H1 (cell line): ENCODE data around the gene RNPEPL1. TPM values are rescaled to one million over a fixed set of nuclear protein-coding genes. Genes with fewer than 3 reads are reported as not detected.

Experiments
- CTCF ChIA-PET: fragments of 300-600 bp; sonication (Branson Sonifier 250); formaldehyde crosslinking; loops from one replicate; lab custom pipeline; 2021; ENCODE audit not compliant: partially characterized antibody; lab: Charles Lee
- POLR2A ChIA-PET: fragments of 300-600 bp; sonication (Branson Sonifier 250); formaldehyde crosslinking; loops from one replicate; lab custom pipeline; 2021; ENCODE audit warnings: inconsistent platforms; ENCODE audit not compliant: partially characterized antibody; lab: Charles Lee
- DNase-seq, 2 experiments: peaks; one replicate each; pipeline versions ENCODE4 v3.0.0 to v3.0.0-alpha.2; 2010 to 2022; ENCODE audit warnings: low spot score in 2 of 2, low read depth in 1 of 2, mixed read lengths in 1 of 2
- FAIRE-seq: peaks from 2 replicates; lab custom pipeline; 2011; peaks lifted over from hg19 to GRCh38; lab: Jason Lieb, UNC
- H2AFZ ChIP-seq: 2 replicates; pipeline ENCODE4 v1.8.1; 2012; ENCODE audit warnings: low read length, inconsistent platforms
- H2AK5ac ChIP-seq: 2 replicates; pipeline ENCODE4 v1.6.1; 2013; ENCODE audit warnings: low read depth, low read length
- H2BK120ac ChIP-seq: replicated peaks from 2 replicates; pipeline ENCODE3; 2013; ENCODE audit warnings: low read depth, low read length, inconsistent platforms
- H2BK12ac ChIP-seq: 2 replicates; pipeline ENCODE4 v1.6.1; 2013; ENCODE audit warnings: low read depth, low read length
- H2BK15ac ChIP-seq: 2 replicates; pipeline ENCODE4 v1.6.1; 2013; ENCODE audit warnings: low read length
- H2BK20ac ChIP-seq: 2 replicates; pipeline ENCODE4 v1.6.1; 2013; ENCODE audit warnings: low read length
- H2BK5ac ChIP-seq: 2 replicates; pipeline ENCODE4 v1.6.1; 2013; ENCODE audit warnings: low read depth, low read length
- H3K14ac ChIP-seq: 2 replicates; pipeline ENCODE4 v1.6.1; 2013; ENCODE audit warnings: inconsistent platforms; ENCODE audit not compliant: insufficient read length
- H3K18ac ChIP-seq: 2 replicates; pipeline ENCODE4 v1.6.1; 2013; ENCODE audit warnings: low read length; ENCODE audit errors: extremely low read depth
- H3K23ac ChIP-seq: 2 replicates; pipeline ENCODE4 v1.6.1; 2013; ENCODE audit warnings: inconsistent platforms; ENCODE audit not compliant: insufficient read length
- H3K23me2 ChIP-seq: 2 replicates; pipeline ENCODE4 v1.6.1; 2013; ENCODE audit warnings: low read depth, low read length
- H3K27ac ChIP-seq: 2 replicates; pipeline ENCODE4 v1.6.1; 2011; ENCODE audit warnings: low read depth, low read length, inconsistent platforms
- H3K27me3 ChIP-seq, 4 experiments: replicated peaks in 1 of 4; 1 replicate in 1 of 4; 2 replicates in 3 of 4; pipeline versions ENCODE4 v1.6.1 to v1.8.1; 2011 to 2013; ENCODE audit warnings: low read length in 3 of 4, mild to moderate bottlenecking in 3 of 4, inconsistent platforms in 2 of 4, mixed read lengths in 2 of 4, moderate library complexity in 1 of 4; ENCODE audit not compliant: control insufficient read depth in 3 of 4, insufficient read depth in 3 of 4; ENCODE audit errors: extremely low read depth in 1 of 4
- H3K36me3 ChIP-seq, 4 experiments: 2 replicates each; pipeline versions ENCODE4 v1.6.1 to v1.8.1; 2011 to 2013; ENCODE audit warnings: mild to moderate bottlenecking in 4 of 4, low read length in 3 of 4, moderate library complexity in 2 of 4, control low read depth in 1 of 4, inconsistent platforms in 1 of 4; ENCODE audit not compliant: insufficient read depth in 4 of 4, control insufficient read depth in 2 of 4
- H3K4ac ChIP-seq: replicated peaks from 2 replicates; pipeline ENCODE3; 2013; ENCODE audit warnings: low read length, low read depth, mixed read lengths, inconsistent platforms; ENCODE audit not compliant: insufficient read length
- H3K4me1 ChIP-seq, 4 experiments: replicated peaks in 1 of 4; 1 replicate in 1 of 4; 2 replicates in 3 of 4; pipeline versions ENCODE4 v1.6.1 to v1.8.1; 2011 to 2013; ENCODE audit warnings: low read length in 3 of 4, inconsistent platforms in 2 of 4, mixed read lengths in 1 of 4; ENCODE audit not compliant: insufficient read depth in 4 of 4, control insufficient read depth in 3 of 4
- H3K4me2 ChIP-seq, 2 experiments: 2 replicates each; pipeline versions ENCODE4 v1.6.1 to v1.8.1; 2011 to 2013; ENCODE audit warnings: low read depth in 2 of 2, low read length in 2 of 2, control low read depth in 1 of 2, inconsistent platforms in 1 of 2, mild to moderate bottlenecking in 1 of 2; ENCODE audit not compliant: insufficient read depth in 1 of 2
- H3K4me3 ChIP-seq, 4 experiments: fragments of 200-600, 300-600 bp in 1 of 4; sonication (generic), shearing (Covaris generic), sonication (Bioruptor Twin) in 1 of 4; 2 replicates each; pipeline versions ENCODE4 v1.5.1 to v1.8.1; 2011 to 2016; ENCODE audit warnings: low read length in 4 of 4, low read depth in 3 of 4, control low read depth in 2 of 4, inconsistent platforms in 2 of 4, mild to moderate bottlenecking in 2 of 4, mixed read lengths in 1 of 4, moderate library complexity in 1 of 4; ENCODE audit not compliant: insufficient read depth in 2 of 4; ENCODE audit errors: extremely low read depth in 1 of 4
- H3K56ac ChIP-seq: replicated peaks from 2 replicates; pipeline ENCODE3; 2013; ENCODE audit warnings: low read depth, mild to moderate bottlenecking, mixed read lengths, low read length, inconsistent platforms; ENCODE audit not compliant: insufficient read length
- H3K79me1 ChIP-seq: 2 replicates; pipeline ENCODE4 v1.6.1; 2013; ENCODE audit warnings: low read depth, low read length, control low read depth
- H3K79me2 ChIP-seq, 2 experiments: 2 replicates each; pipeline versions ENCODE4 v1.6.1 to v1.8.1; 2012 to 2013; ENCODE audit warnings: low read length in 2 of 2, mild to moderate bottlenecking in 2 of 2, inconsistent platforms in 1 of 2; ENCODE audit not compliant: insufficient read depth in 2 of 2, control insufficient read depth in 1 of 2
- H3K9ac ChIP-seq, 4 experiments: replicated peaks in 1 of 4; 1 replicate in 1 of 4; 2 replicates in 3 of 4; pipeline versions ENCODE4 v1.6.1 to v1.8.1; 2011 to 2013; ENCODE audit warnings: low read depth in 3 of 4, low read length in 3 of 4, control low read depth in 2 of 4, mild to moderate bottlenecking in 2 of 4, moderate library complexity in 2 of 4, inconsistent platforms in 1 of 4; ENCODE audit errors: extremely low read depth in 1 of 4
- H3K9me3 ChIP-seq, 2 experiments: 2 replicates each; pipeline versions ENCODE4 v1.6.1 to v1.8.1; 2012 to 2013; ENCODE audit warnings: mild to moderate bottlenecking in 2 of 2, moderate library complexity in 2 of 2, control low read depth in 1 of 2, inconsistent platforms in 1 of 2, low read depth in 1 of 2, low read length in 1 of 2, mixed read lengths in 1 of 2; ENCODE audit not compliant: insufficient read depth in 2 of 2
- H4K20me1 ChIP-seq, 2 experiments: replicated peaks in 1 of 2; 2 replicates each; pipeline versions ENCODE3 to v1.8.1; 2011 to 2013; ENCODE audit warnings: inconsistent platforms in 2 of 2, low read length in 2 of 2, mild to moderate bottlenecking in 1 of 2; ENCODE audit not compliant: insufficient read depth in 2 of 2, control insufficient read depth in 1 of 2
- H4K5ac ChIP-seq: 2 replicates; pipeline ENCODE4 v1.6.1; 2013; ENCODE audit warnings: low read length, low read depth, mixed read lengths, inconsistent platforms; ENCODE audit not compliant: insufficient read length
- H4K8ac ChIP-seq: 2 replicates; pipeline ENCODE4 v1.8.0; 2013; ENCODE audit warnings: mild to moderate bottlenecking, moderate library complexity, low read length, inconsistent platforms; ENCODE audit not compliant: insufficient read depth; ENCODE audit errors: extremely low read depth
- H4K91ac ChIP-seq: replicated peaks from 2 replicates; pipeline ENCODE3; 2013; ENCODE audit warnings: low read length, mixed read lengths, inconsistent platforms; ENCODE audit not compliant: insufficient read length
- ASH2L ChIP-seq: fragments of 200-600, 300-600 bp; sonication (generic); IDR thresholded peaks from one replicate; pipeline ENCODE4 v1.7.1; 2017; ENCODE audit warnings: low read length
- CHD2 ChIP-seq: IDR thresholded peaks from 2 replicates; pipeline ENCODE4 v1.6.1; 2012; ENCODE audit warnings: low read length, improper control_type of control experiment
- E2F6 ChIP-seq: IDR thresholded peaks from 2 replicates; pipeline ENCODE4 v1.6.1; 2012; ENCODE audit warnings: inconsistent platforms
- MAFK ChIP-seq: IDR thresholded peaks from 2 replicates; pipeline ENCODE4 v1.6.1; 2012; ENCODE audit warnings: low read depth, mild to moderate bottlenecking, improper control_type of control experiment, low read length
- SUZ12 ChIP-seq: fragments of 200-600 bp; sonication (generic); IDR thresholded peaks from 2 replicates; pipeline ENCODE4 v1.6.1; 2012; ENCODE audit warnings: mild to moderate bottlenecking, inconsistent platforms, low read length, moderate library complexity, mixed read lengths
- TCF12 ChIP-seq: IDR thresholded peaks from 2 replicates; pipeline ENCODE4 v1.6.1; 2011; ENCODE audit warnings: low read depth, mild to moderate bottlenecking, low read length
- USF2 ChIP-seq: IDR thresholded peaks from 2 replicates; pipeline ENCODE4 v1.6.1; 2011; ENCODE audit warnings: low read length, improper control_type of control experiment
- WGBS, 2 experiments: shearing (Covaris generic) in 1 of 2; methylation state at CpG; one replicate each; pipeline versions ENCODE4 v1.1.6 to v1.1.7; 2013 to 2015; ENCODE audit warnings: low lambda C conversion rate in 2 of 2, mixed read lengths in 2 of 2, inconsistent platforms in 1 of 2, low coverage in 1 of 2, missing lambda C conversion rate in 1 of 2; ENCODE audit not compliant: insufficient replicate concordance in 2 of 2, insufficient coverage in 1 of 2, insufficient read length in 1 of 2; ENCODE audit errors: extremely low coverage in 1 of 2, missing lambda C conversion rate in 1 of 2; 5-methylcytosine and 5-hydroxymethylcytosine counted together
- polyA plus RNA-seq, 7 experiments: library from polyadenylated mRNA; depleted of rRNA in 3 of 7; stranded (reverse) in 5 of 7; unstranded in 2 of 7; fragments of >200 nt in 5 of 7; fragments of 200-250 nt in 2 of 7; gene quantifications; 1 replicate in 5 of 7; 2 replicates in 1 of 7; 4 replicates in 1 of 7; pipeline versions ENCODE4 v1.2.1 to v1.2.3, GENCODE V29; 2011 to 2013; ENCODE audit warnings: missing spikeins in 2 of 7, mixed read lengths in 2 of 7
- total RNA-seq: library from RNA; stranded (reverse); fragmentation: NEBNext Ultra II Directional; extraction: Animal tissue kit (Norgen Biotek cat#: 25700); gene quantifications from 2 replicates; pipeline ENCODE4 v1.2.1, GENCODE V29; 2021

The RNPEPL1 gene
- total and polyA plus RNA-seq, 2 of the 8 experiments (the other 6 are each of a cell fraction or from before 2014, with no cell fraction given) = 9.0 to 11.3 TPM

GRCh38 chr2:240601061-240601830, 33.0 kb downstream of the RNPEPL1 start:
- H3K14ac ChIP-seq = no peak overlapping the region
- WGBS, 2 experiments = 85% methylated on average over 20 of the region's 20 CpGs; no CpG with 5 or more reads in 1 of the 2 experiments
- no peak overlapping the region for H3K4me2 ChIP-seq
- TF ChIP-seq USF2 (no peak), ASH2L (no peak), SUZ12 (no peak), MAFK (no peak), CHD2 (no peak), E2F6 (no peak), TCF12 (no peak)
- no peaks in the 10 kb centered on the region for H3K9me3 ChIP-seq
- POLR2A ChIA-PET = interaction anchor here (0.8 kb wide), 1 partner anchor 32 kb away, joined by 3 read pairs; no protein-coding TSS in a partner anchor
- no peak overlapping the region; a peak in 1 of 7 replicates for H3K9ac ChIP-seq
- no peak overlapping the region for H3K4me3 ChIP-seq
- H3K79me1 ChIP-seq = no peaks in the 10 kb centered on the region
- H3K23ac ChIP-seq = no peak overlapping the region
- H2BK5ac ChIP-seq = no peak overlapping the region
- H2BK120ac ChIP-seq = no peak overlapping the region
- no peak overlapping the region for H3K18ac ChIP-seq
- H3K27ac ChIP-seq = no peak overlapping the region
- no peak overlapping the region for H2AFZ ChIP-seq
- no peak overlapping the region for H2BK20ac ChIP-seq
- H3K4ac ChIP-seq = no peak overlapping the region
- H3K36me3 ChIP-seq = peaks cover 0 to 8% (median 5%) of the 10 kb centered on the region in 4 experiments; a peak in 4 of 8 replicates
- DNase-seq (no peak), FAIRE-seq (no peak)
- CTCF ChIA-PET = interaction anchor here (1.1 kb wide), 2 partner anchors 8 to 11 kb away, joined by 3 read pairs; no protein-coding TSS in a partner anchor
- no peak overlapping the region for H4K8ac ChIP-seq
- no peak overlapping the region for H2AK5ac ChIP-seq
- H3K79me2 ChIP-seq = no peaks in the 10 kb centered on the region
- no peak overlapping the region for H2BK15ac ChIP-seq
- H4K91ac ChIP-seq = no peak overlapping the region
- H3K4me1 ChIP-seq = no peaks in the 10 kb centered on the region
- H2BK12ac ChIP-seq = no peak overlapping the region
- H3K23me2 ChIP-seq = no peaks in the 10 kb centered on the region
- H4K20me1 ChIP-seq = peaks cover 0 to 5% of the 10 kb centered on the region in 2 experiments
- H3K27me3 ChIP-seq = 0 out of 7 replicates have a peak, but pooled peaks cover 0 to 2% (median 0%) of the 10 kb centered on the region in 4 experiments
- no peak overlapping the region for H3K56ac ChIP-seq
- no peak overlapping the region for H4K5ac ChIP-seq
